Fibroblast of the aortic adventitia (primary cell): ENCODE data around the gene ST6GALNAC3. TPM values are rescaled to one million over a fixed set of nuclear protein-coding genes. Genes with fewer than 3 reads are reported as not detected.

Experiments used
- DNase-seq: peaks from one replicate; pipeline ENCODE4 v3.0.0-alpha.2; 2010; ENCODE audit warnings: low read depth
- H3K4me3 ChIP-seq: 2 replicates; pipeline ENCODE4 v1.5.1; 2011; ENCODE audit warnings: low read depth, mild to moderate bottlenecking, control low read depth, low read length, moderate library complexity
- CTCF ChIP-seq: IDR thresholded peaks from 2 replicates; pipeline ENCODE4 v1.5.1; 2011; ENCODE audit warnings: mild to moderate bottlenecking, low read length, control low read depth, inconsistent platforms; ENCODE audit not compliant: insufficient read depth
- total RNA-seq: library from RNA; depleted of rRNA; stranded (reverse); fragments of >200 nt; gene quantifications from 2 replicates; pipeline ENCODE4 v1.2.3, GENCODE V29; 2012; ENCODE audit warnings: low replicate concordance

Gene ST6GALNAC3
- total RNA-seq, 1 donor: 3.1 TPM

GRCh38 chr1:76625886-76626678 is 551.5 kb downstream of the ST6GALNAC3 start:
- no peak overlapping the region for H3K4me3 ChIP-seq
- TF ChIP-seq CTCF: no peak
- DNase-seq: no peak

GRCh38 chr1:76627498-76627897 is 553.0 kb downstream of the ST6GALNAC3 start:
- DNase-seq: no peak
- no peak overlapping the region for H3K4me3 ChIP-seq
- TF ChIP-seq CTCF: no peak

- no peak overlapping the region for H3K4me3 ChIP-seq
- TF ChIP-seq CTCF: no peak
- no peak for DNase-seq
These were observed 553.4 kb downstream of the ST6GALNAC3 start for GRCh38 chr1:76627901-76628300.

- no peak for TF ChIP-seq CTCF
- DNase-seq: no peak
- H3K4me3 ChIP-seq: no peak overlapping the region
These were observed 557.6 kb downstream of the ST6GALNAC3 start for GRCh38 chr1:76632136-76632535.

GRCh38 chr1:76635784-76636183 is 561.2 kb downstream of the ST6GALNAC3 start:
- no peak for TF ChIP-seq CTCF
- no peak overlapping the region for H3K4me3 ChIP-seq
- DNase-seq: no peak

- TF ChIP-seq CTCF: no peak
- no peak overlapping the region for H3K4me3 ChIP-seq
- no peak for DNase-seq
These were observed 564.6 kb downstream of the ST6GALNAC3 start for GRCh38 chr1:76639181-76639580.

- no peak for DNase-seq
- no peak overlapping the region for H3K4me3 ChIP-seq
- TF ChIP-seq CTCF: no peak
These were observed 565.5 kb downstream of the ST6GALNAC3 start for GRCh38 chr1:76640092-76640491.
